Heart left ventricle (tissue), 16 donors: Measurements from ENCODE around the gene RAB28. TPM values are rescaled to one million over a fixed set of nuclear protein-coding genes. Genes with fewer than 3 reads are reported as not detected.

Experiments
- ATAC-seq, 4 donors: fragments of 200-7000 bp; cut with Tn5 transposase; one replicate each; pipeline ENCODE4 v1.9.1; 2020 to 2022; ENCODE audit warnings: moderate library complexity in 4 of 4, mild to moderate bottlenecking in 3 of 4, moderate number of reproducible peaks in 1 of 4
- DNase-seq, 5 donors: peaks; one replicate each; pipeline ENCODE4 v3.0.0-alpha.2; 2020
- H3K27ac ChIP-seq, 12 donors: fragments of 200-600 bp; sonication (generic) in 4 of 12; one replicate each; pipeline versions ENCODE4 v1.5.0 to v1.8.0; 2016 to 2022; ENCODE audit warnings: mild to moderate bottlenecking in 2 of 12
- H3K27me3 ChIP-seq, 9 donors: fragments of 200-600 bp; sonication (generic) in 2 of 9; one replicate each; pipeline versions ENCODE4 v1.5.1 to v1.8.0; 2016 to 2022; ENCODE audit warnings: mild to moderate bottlenecking in 3 of 9
- H3K36me3 ChIP-seq, 9 donors: fragments of 200-600 bp; sonication (generic) in 2 of 9; one replicate each; pipeline versions ENCODE4 v1.5.0 to v1.8.0; 2018 to 2022; ENCODE audit warnings: mild to moderate bottlenecking in 2 of 9
- H3K4me1 ChIP-seq, 12 donors: fragments of 200-600 bp; sonication (generic) in 4 of 12; one replicate each; pipeline versions ENCODE4 v1.5.0 to v1.8.0; 2016 to 2022; ENCODE audit warnings: mild to moderate bottlenecking in 3 of 12
- H3K4me3 ChIP-seq, 12 donors: fragments of 200-600 bp; sonication (generic) in 4 of 12; one replicate each; pipeline versions ENCODE4 v1.5.0 to v1.8.0; 2017 to 2022; ENCODE audit warnings: mild to moderate bottlenecking in 9 of 12, moderate library complexity in 4 of 12
- H3K9me3 ChIP-seq, 12 donors: fragments of 200-600 bp; sonication (generic) in 4 of 12; one replicate each; pipeline versions ENCODE4 v1.5.0 to v1.8.0; 2016 to 2022; ENCODE audit warnings: mild to moderate bottlenecking in 1 of 12
- CTCF ChIP-seq, 12 donors: fragments of 200-600 bp; sonication (generic) in 4 of 12; IDR thresholded peaks; one replicate each; pipeline versions ENCODE4 v1.5.0 to v1.8.0; 2018 to 2022; ENCODE audit warnings: antibody characterized with exemption in 12 of 12, mild to moderate bottlenecking in 5 of 12
- POLR2A ChIP-seq, 2 donors: fragments of 450-650 bp; IDR thresholded peaks; one replicate each; pipeline ENCODE4 v1.6.1; 2017; ENCODE audit warnings: antibody characterized with exemption in 2 of 2, mild to moderate bottlenecking in 2 of 2, moderate library complexity in 2 of 2
- WGBS, 4 donors: extraction: QIAGEN DNeasy Blood & Tissue Kit in 2 of 4; methylation state at CpG; one replicate each; pipeline versions ENCODE4 v1.1.5 to v1.1.7; 2013 to 2018; 5-methylcytosine and 5-hydroxymethylcytosine counted together
- intact Hi-C, 10 donors: fragments of 100-400 bp; cut with DNase I; formaldehyde crosslinking; loops; one replicate each; pipeline versions ENCODE4 v1.11.1 to v1.14.2; 2022
- polyA plus RNA-seq, 2 donors: library from polyadenylated mRNA; stranded (reverse); fragments of 200-250 nt; gene quantifications; one replicate each; pipeline ENCODE4 v1.2.3, GENCODE V29; 2013
- total RNA-seq, 9 donors: library from RNA; depleted of rRNA in 2 of 9; stranded (reverse); fragments of >200 nt in 2 of 9; fragmentation: NEBNext Ultra II Directional in 3 of 9; extraction: Animal tissue kit (Norgen Biotek cat#: 25700) in 3 of 9; gene quantifications; one replicate each; pipeline versions ENCODE4 v1.1.0 to v1.2.4, GENCODE V29; 2016 to 2023
- donor health status: ischemic (EF 13 %, LVEDD 7.1; RV severe dilation, severe dysfunction).
- donor health status: healthy with polysubstance abuse.
- donor health status: DM: no; HTN: yes; CAD: no.
- donor health status: DM: no; HTN: no; CAD: no.
- donor health status: ischemic (EF 25% LVEDD 6.9; RV normal size, moderate dysfunction).
- donor health status: ischemic (EF 25% LVEDD 5.7; RV mildly dilated, moderate dysfunction).
- donor health status: healthy.
- donor health status: DM: yes; HTN: yes; CAD: no.
- donor health status: ischemic (EF 35%, LVEDD 5.7; RV mildly dilated, moderate dysfunction).
- donor health status: nonischemic (EF 11% LVEDD 7.7; RV severe dilation, severe dysfunction).
- donor health status: DM: yes; HTN: yes; CAD: no.
- donor health status: PGD.
- donor health status: ischemic (EF 29% LVEDD 5.4; RV normal size, mild dysfunction).
- donor health status: nonischemic (EF 23%, LVEDD 6.1; RV moderate dilation, normal function).

The RAB28 gene
- total and polyA plus RNA-seq, 11 donors: 11.5 to 31.1 (median 17.9) TPM

GRCh38 chr4:13464543-13464942, 19.6 kb downstream of the RAB28 start:
- no peak overlapping the region for H3K27ac ChIP-seq
- TF ChIP-seq POLR2A (IDR thresholded peaks at IDR 0.05) (no peak), CTCF (IDR thresholded peaks at IDR 0.05) (no peak)
- H3K4me3 ChIP-seq: no peak overlapping the region
- DNase-seq (no peak), ATAC-seq (no peak)
- H3K27me3 ChIP-seq: no peaks in the 10 kb centered on the region
- peaks cover 0 to 13% (median 0%) of the 10 kb centered on the region in 9 donors for H3K36me3 ChIP-seq
- peaks cover 0 to 11% (median 0%) of the 10 kb centered on the region in 12 donors for H3K9me3 ChIP-seq
- H3K4me1 ChIP-seq: peaks cover 0 to 15% (median 0%) of the 10 kb centered on the region in 12 donors
- intact Hi-C loops: no loop called here

DNA sequence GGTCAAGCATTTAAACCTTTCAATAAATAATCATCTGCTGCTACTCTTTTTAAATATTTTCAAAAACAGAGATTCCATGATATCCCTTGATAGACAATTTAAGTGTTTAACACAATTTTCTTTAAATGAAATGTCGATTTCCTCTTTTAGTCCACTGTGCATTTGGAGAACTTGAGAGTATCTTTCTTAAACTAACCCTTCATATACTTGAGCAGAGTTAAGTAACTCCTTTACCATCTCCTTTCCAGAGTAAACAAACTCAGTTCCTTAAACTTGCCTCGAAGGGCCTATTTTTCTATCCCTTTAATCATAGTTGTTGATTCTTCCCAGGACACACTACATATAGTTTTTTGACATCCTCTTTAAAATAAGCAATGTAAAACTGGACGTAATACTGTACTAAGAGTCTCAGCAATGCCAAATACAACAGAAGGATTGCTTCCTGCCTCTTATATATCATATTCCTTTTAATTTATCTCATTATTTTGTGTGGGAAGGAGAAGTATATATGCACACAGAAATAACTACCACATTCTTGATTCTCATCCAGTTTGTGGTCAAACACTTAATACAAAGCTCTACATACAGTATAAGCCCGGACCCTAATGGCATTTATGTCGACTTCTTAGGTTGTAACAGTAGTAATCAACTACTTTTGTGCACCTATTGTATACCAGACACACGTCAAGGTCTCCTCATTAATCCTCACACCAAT, 22.8 kb downstream of the RAB28 start:
- Histone ChIP-seq H3K27me3 (no peaks in the 10 kb centered on the region), H3K36me3 (peaks cover 0 to 30% (median 5%) of the 10 kb centered on the region in 9 donors), H3K27ac (no peak overlapping the region), H3K9me3 (peaks cover 0 to 11% (median 0%) of the 10 kb centered on the region in 12 donors), H3K4me1 (peaks cover 0 to 15% (median 0%) of the 10 kb centered on the region in 12 donors), H3K4me3 (no peak overlapping the region)
- intact Hi-C loops: no loop called here
- no peak for TF ChIP-seq CTCF (IDR thresholded peaks at IDR 0.05)
- TF ChIP-seq POLR2A (IDR thresholded peaks at IDR 0.05): no peak
- DNase-seq (no peak), ATAC-seq (no peak)
- 66 to 77% (median 71%) methylated on average over 6 of the region's 6 CpGs for WGBS, 4 donors

DNA sequence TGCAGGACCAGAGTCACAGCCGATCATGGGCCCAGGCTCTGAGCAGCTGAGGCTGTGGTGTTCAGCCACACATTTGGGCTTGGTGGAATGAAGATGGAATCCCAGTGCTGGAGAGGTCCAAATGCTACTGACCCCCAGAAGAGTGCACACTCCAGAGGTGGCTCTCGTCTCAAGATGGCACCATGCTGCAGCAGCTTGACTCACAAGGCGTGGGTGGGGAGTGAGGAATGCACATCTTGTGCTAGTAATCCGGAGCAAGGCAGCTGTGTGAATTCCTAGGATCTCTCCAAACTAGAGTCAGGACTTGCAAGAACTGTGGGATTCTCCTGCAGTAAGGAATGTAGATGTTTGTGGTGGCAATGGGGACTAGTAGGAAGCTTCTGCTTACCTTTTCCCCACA, 28.7 kb downstream of the RAB28 start:
- Histone ChIP-seq H3K27me3 (no peaks in the 10 kb centered on the region), H3K4me1 (peaks cover 0 to 9% (median 0%) of the 10 kb centered on the region in 12 donors), H3K4me3 (no peak overlapping the region), H3K27ac (no peak overlapping the region), H3K36me3 (peaks cover 0 to 43% (median 19%) of the 10 kb centered on the region in 9 donors), H3K9me3 (peaks cover 0 to 5% (median 0%) of the 10 kb centered on the region in 12 donors)
- intact Hi-C loops: no loop called here
- TF ChIP-seq POLR2A (IDR thresholded peaks at IDR 0.05) (no peak), CTCF (IDR thresholded peaks at IDR 0.05) (no peak)
- DNase-seq: no peak
- no peak for ATAC-seq
- 91 to 98% (median 94%) methylated on average over 2 to 4 of the region's 4 CpGs for WGBS, 4 donors

GRCh38 chr4:13454786-13455185, 29.4 kb downstream of the RAB28 start:
- no peak for ATAC-seq
- intact Hi-C loops: no loop called here
- H3K4me3 ChIP-seq: no peak overlapping the region
- DNase-seq: no peak
- WGBS, 4 donors: 94 to 100% (median 98%) methylated on average over 1 of the region's 1 CpG; no CpG with 5 or more reads in 1 of the 4 donors
- H3K27me3 ChIP-seq: no peaks in the 10 kb centered on the region
- H3K36me3 ChIP-seq: peaks cover 0 to 37% (median 19%) of the 10 kb centered on the region in 9 donors
- TF ChIP-seq POLR2A (IDR thresholded peaks at IDR 0.05): no peak
- peaks cover 0 to 5% (median 0%) of the 10 kb centered on the region in 12 donors for H3K9me3 ChIP-seq
- no peak overlapping the region for H3K27ac ChIP-seq
- peaks cover 0 to 9% (median 0%) of the 10 kb centered on the region in 12 donors for H3K4me1 ChIP-seq
